ENCODE data around the gene H19.

- TF ChIP-seq, protein P1, sequence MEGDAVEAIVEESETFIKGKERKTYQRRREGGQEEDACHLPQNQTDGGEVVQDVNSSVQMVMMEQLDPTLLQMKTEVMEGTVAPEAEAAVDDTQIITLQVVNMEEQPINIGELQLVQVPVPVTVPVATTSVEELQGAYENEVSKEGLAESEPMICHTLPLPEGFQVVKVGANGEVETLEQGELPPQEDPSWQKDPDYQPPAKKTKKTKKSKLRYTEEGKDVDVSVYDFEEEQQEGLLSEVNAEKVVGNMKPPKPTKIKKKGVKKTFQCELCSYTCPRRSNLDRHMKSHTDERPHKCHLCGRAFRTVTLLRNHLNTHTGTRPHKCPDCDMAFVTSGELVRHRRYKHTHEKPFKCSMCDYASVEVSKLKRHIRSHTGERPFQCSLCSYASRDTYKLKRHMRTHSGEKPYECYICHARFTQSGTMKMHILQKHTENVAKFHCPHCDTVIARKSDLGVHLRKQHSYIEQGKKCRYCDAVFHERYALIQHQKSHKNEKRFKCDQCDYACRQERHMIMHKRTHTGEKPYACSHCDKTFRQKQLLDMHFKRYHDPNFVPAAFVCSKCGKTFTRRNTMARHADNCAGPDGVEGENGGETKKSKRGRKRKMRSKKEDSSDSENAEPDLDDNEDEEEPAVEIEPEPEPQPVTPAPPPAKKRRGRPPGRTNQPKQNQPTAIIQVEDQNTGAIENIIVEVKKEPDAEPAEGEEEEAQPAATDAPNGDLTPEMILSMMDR (IDR thresholded peaks at IDR 0.05; ENCODE audit: borderline replicate concordance, extremely low read depth, low read length, poor library complexity, severe bottlenecking) = no peak
- TF ChIP-seq EZH2 (IDR thresholded peaks at IDR 0.05; ENCODE audit: borderline replicate concordance, low read depth, low read length, severe bottlenecking) = no peak
Measured at GRCh38 chr11:1958367-1958766, 39.3 kb downstream of the H19 start.
